ENCODE results near the gene HSDL2. TPM values are rescaled to one million over a fixed set of nuclear protein-coding genes. Genes with fewer than 3 reads are reported as not detected.

HSDL2 gene
- polyA plus RNA-seq, 1 of the 3 experiments (the other 2 are of a cell fraction): 14.4 TPM

DNA sequence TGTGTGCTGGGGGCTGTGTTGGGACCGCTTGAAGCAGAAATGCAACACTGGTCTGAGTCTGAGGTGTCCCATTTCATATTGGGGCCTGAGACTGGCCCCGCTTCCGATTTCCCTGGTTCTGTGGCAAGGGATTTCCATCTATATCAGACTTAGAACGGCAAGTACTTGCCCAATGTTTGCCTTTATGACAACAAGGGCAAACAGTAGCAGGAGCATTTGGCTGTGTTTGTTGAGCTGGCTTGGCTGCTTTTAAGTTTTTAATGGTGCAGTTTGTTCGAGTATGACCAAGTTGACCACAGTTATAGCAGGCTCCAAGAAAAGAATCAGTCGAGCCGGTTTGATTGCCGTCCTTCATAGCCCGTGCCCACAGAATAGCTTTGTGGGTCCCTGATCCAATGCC is 17.0 kb downstream of the HSDL2 start:
- ChIA-PET POLR2A (no interaction called here), CTCF (no interaction called here)
- WGBS (ENCODE audit: low lambda C conversion rate): 97% methylated on average over 9 of the region's 9 CpGs
- no peak overlapping the region for H3K9ac ChIP-seq
- no peaks in the 10 kb centered on the region for H3F3A ChIP-seq (replicated peaks; ENCODE audit: insufficient read depth)
- no peak for DNase-seq
- no peaks in the 10 kb centered on the region for H3K4me1 ChIP-seq (ENCODE audit: control insufficient read depth in 1 of 2, insufficient read depth in 2 of 2, low read depth in 1 of 2, low read length in 1 of 2)
- H4K20me1 ChIP-seq (ENCODE audit: insufficient read depth): no peaks in the 10 kb centered on the region
- no peak overlapping the region for H3K4me3 ChIP-seq (ENCODE audit: low read depth in 2 of 2, low read length in 1 of 2)
- no peaks in the 10 kb centered on the region for H3K9me2 ChIP-seq
- peaks cover 0 to 21% of the 10 kb centered on the region in 2 experiments for H3K36me3 ChIP-seq (replicated peaks in 1 of 2; ENCODE audit: control insufficient read depth in 1 of 2, insufficient read depth in 2 of 2, low read length in 1 of 2)
- H3K4me2 ChIP-seq: no peak overlapping the region
- no peak overlapping the region for H3K27ac ChIP-seq (ENCODE audit: low read depth in 2 of 2, low read length in 1 of 2)
- H3K79me2 ChIP-seq (ENCODE audit: insufficient read depth): peaks cover 6% of the 10 kb centered on the region; the same call in 1 of the 2 replicates
- no peak overlapping the region for H2AFZ ChIP-seq (ENCODE audit: low read depth)
- TF ChIP-seq TEAD4 (IDR thresholded peaks at IDR 0.05; ENCODE audit: borderline replicate concordance, insufficient read depth) (no peak), TCF12 (IDR thresholded peaks at IDR 0.05) (no peak), GATA2 (CRISPR knock-in tag; IDR thresholded peaks at IDR 0.05) (no peak), JUND (IDR thresholded peaks at IDR 0.05) (no peak), FOXJ3 (CRISPR knock-in tag; IDR thresholded peaks at IDR 0.05) (no peak), POLR2AphosphoS5 (IDR thresholded peaks at IDR 0.05; ENCODE audit: low read depth, low read length) (no peak)
- TF ChIP-seq, protein P1, sequence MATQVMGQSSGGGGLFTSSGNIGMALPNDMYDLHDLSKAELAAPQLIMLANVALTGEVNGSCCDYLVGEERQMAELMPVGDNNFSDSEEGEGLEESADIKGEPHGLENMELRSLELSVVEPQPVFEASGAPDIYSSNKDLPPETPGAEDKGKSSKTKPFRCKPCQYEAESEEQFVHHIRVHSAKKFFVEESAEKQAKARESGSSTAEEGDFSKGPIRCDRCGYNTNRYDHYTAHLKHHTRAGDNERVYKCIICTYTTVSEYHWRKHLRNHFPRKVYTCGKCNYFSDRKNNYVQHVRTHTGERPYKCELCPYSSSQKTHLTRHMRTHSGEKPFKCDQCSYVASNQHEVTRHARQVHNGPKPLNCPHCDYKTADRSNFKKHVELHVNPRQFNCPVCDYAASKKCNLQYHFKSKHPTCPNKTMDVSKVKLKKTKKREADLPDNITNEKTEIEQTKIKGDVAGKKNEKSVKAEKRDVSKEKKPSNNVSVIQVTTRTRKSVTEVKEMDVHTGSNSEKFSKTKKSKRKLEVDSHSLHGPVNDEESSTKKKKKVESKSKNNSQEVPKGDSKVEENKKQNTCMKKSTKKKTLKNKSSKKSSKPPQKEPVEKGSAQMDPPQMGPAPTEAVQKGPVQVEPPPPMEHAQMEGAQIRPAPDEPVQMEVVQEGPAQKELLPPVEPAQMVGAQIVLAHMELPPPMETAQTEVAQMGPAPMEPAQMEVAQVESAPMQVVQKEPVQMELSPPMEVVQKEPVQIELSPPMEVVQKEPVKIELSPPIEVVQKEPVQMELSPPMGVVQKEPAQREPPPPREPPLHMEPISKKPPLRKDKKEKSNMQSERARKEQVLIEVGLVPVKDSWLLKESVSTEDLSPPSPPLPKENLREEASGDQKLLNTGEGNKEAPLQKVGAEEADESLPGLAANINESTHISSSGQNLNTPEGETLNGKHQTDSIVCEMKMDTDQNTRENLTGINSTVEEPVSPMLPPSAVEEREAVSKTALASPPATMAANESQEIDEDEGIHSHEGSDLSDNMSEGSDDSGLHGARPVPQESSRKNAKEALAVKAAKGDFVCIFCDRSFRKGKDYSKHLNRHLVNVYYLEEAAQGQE (IDR thresholded peaks at IDR 0.05; ENCODE audit: low read depth, low read length): no peak
- TF ChIP-seq, protein P2, sequence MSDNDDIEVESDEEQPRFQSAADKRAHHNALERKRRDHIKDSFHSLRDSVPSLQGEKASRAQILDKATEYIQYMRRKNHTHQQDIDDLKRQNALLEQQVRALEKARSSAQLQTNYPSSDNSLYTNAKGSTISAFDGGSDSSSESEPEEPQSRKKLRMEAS (IDR thresholded peaks at IDR 0.05; ENCODE audit: low read depth): no peak
- TF ChIP-seq, protein P3, sequence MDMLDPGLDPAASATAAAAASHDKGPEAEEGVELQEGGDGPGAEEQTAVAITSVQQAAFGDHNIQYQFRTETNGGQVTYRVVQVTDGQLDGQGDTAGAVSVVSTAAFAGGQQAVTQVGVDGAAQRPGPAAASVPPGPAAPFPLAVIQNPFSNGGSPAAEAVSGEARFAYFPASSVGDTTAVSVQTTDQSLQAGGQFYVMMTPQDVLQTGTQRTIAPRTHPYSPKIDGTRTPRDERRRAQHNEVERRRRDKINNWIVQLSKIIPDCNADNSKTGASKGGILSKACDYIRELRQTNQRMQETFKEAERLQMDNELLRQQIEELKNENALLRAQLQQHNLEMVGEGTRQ (IDR thresholded peaks at IDR 0.05; ENCODE audit: borderline replicate concordance, low read depth, low read length): no peak
- H3K27me3 ChIP-seq (ENCODE audit: insufficient read depth): no peaks in the 10 kb centered on the region
- H3K9me3 ChIP-seq: no peaks in the 10 kb centered on the region

DNA sequence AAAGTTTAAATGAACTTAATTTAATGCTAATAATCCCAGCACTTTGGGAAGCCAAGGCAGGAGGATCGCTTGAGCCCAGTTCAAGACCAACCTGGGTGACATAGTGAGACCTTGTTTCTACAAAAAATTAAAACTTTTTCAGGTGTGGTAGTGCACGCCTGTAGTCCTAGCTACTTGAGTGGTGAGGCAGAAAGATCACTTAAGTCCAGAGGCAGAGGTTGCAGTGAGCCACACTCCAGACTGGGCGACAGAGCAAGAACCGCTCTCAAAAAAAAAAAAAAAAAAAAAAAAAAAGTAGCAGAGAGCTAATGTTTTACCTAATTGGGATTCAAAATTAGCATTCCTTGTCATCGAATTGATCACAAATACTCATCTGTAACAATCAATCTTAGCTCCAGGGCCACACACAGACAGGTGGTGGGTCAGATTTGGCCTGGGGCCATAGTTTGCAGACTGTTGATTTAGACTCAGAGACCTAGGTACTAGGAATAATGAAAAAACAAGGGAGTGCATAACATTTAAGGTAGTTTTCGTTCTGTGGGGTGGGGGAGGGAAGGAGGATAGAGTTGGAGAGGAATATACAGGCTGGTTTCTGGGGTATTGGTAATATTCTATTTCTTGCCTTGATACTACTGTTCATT is 21.4 kb downstream of the HSDL2 start:
- CTCF ChIA-PET: no interaction called here
- no peaks in the 10 kb centered on the region; the same call in 1 of the 2 replicates for H3K79me2 ChIP-seq (ENCODE audit: insufficient read depth)
- no peak overlapping the region for H3K9ac ChIP-seq
- H3K4me1 ChIP-seq (ENCODE audit: control insufficient read depth in 1 of 2, insufficient read depth in 2 of 2, low read depth in 1 of 2, low read length in 1 of 2): no peaks in the 10 kb centered on the region
- no peaks in the 10 kb centered on the region for H3K9me2 ChIP-seq
- H3F3A ChIP-seq (replicated peaks; ENCODE audit: insufficient read depth): no peaks in the 10 kb centered on the region
- no peak overlapping the region for H3K4me2 ChIP-seq
- no peaks in the 10 kb centered on the region for H3K27me3 ChIP-seq (ENCODE audit: insufficient read depth)
- DNase-seq: no peak
- no peak overlapping the region for H2AFZ ChIP-seq (ENCODE audit: low read depth)
- H4K20me1 ChIP-seq (ENCODE audit: insufficient read depth): no peaks in the 10 kb centered on the region
- H3K4me3 ChIP-seq (ENCODE audit: low read depth in 2 of 2, low read length in 1 of 2): no peak overlapping the region
- peaks cover 2 to 25% of the 10 kb centered on the region in 2 experiments for H3K36me3 ChIP-seq (replicated peaks in 1 of 2; ENCODE audit: control insufficient read depth in 1 of 2, insufficient read depth in 2 of 2, low read length in 1 of 2)
- H3K27ac ChIP-seq (ENCODE audit: low read depth in 2 of 2, low read length in 1 of 2): no peak overlapping the region
- POLR2A ChIA-PET: no interaction called here
- H3K9me3 ChIP-seq: no peaks in the 10 kb centered on the region
- 88% methylated on average over 6 of the region's 6 CpGs for WGBS (ENCODE audit: low lambda C conversion rate)
- TF ChIP-seq NFIC (IDR thresholded peaks at IDR 0.05; ENCODE audit: borderline replicate concordance) (no peak), EP300 (IDR thresholded peaks at IDR 0.05; ENCODE audit: borderline replicate concordance in 1 of 2, low read depth in 1 of 2, low read length in 1 of 2) (no peak), TAF1 (IDR thresholded peaks at IDR 0.05; ENCODE audit: borderline replicate concordance, low read depth, low read length) (no peak), FOXM1 (IDR thresholded peaks at IDR 0.05; ENCODE audit: low read depth) (no peak), SMC3 (IDR thresholded peaks at IDR 0.05; ENCODE audit: low read depth, low read length) (no peak), NRF1 (IDR thresholded peaks at IDR 0.05; ENCODE audit: low read depth, low read length) (no peak), EZH2phosphoT487 (IDR thresholded peaks at IDR 0.05; ENCODE audit: borderline replicate concordance, low read depth) (no peak), RXRA (IDR thresholded peaks at IDR 0.05; ENCODE audit: borderline replicate concordance, low read depth) (no peak), MEF2A (IDR thresholded peaks at IDR 0.05; ENCODE audit: borderline replicate concordance, low read depth) (no peak), MXI1 (IDR thresholded peaks at IDR 0.05; ENCODE audit: low read depth, low read length) (no peak)
- TF ChIP-seq, protein P4, sequence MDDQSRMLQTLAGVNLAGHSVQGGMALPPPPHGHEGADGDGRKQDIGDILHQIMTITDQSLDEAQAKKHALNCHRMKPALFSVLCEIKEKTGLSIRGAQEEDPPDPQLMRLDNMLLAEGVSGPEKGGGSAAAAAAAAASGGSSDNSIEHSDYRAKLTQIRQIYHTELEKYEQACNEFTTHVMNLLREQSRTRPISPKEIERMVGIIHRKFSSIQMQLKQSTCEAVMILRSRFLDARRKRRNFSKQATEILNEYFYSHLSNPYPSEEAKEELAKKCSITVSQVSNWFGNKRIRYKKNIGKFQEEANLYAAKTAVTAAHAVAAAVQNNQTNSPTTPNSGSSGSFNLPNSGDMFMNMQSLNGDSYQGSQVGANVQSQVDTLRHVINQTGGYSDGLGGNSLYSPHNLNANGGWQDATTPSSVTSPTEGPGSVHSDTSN (IDR thresholded peaks at IDR 0.05): no peak
- TF ChIP-seq, protein P3 (IDR thresholded peaks at IDR 0.05; ENCODE audit: borderline replicate concordance, low read depth, low read length): no peak
